K562 (cell line): Measurements from ENCODE around the gene MORF4L1. TPM values are rescaled to one million over a fixed set of nuclear protein-coding genes. Genes with fewer than 3 reads are reported as not detected.

Source experiments
- CBX5 ChIP-seq: IDR thresholded peaks from 2 replicates; pipeline ENCODE4 v1.6.1; 2014; ENCODE audit warnings: low read depth, borderline replicate concordance
- CREB1 ChIP-seq, 2 experiments: sonication (generic) in 1 of 2; formaldehyde crosslinking in 1 of 2; IDR thresholded peaks; 2 replicates each; pipeline versions ENCODE4 v1.6.1 to v1.8.0; 2012 to 2022; ENCODE audit warnings: inconsistent platforms in 1 of 2, mild to moderate bottlenecking in 1 of 2, missing genetic modification reagents in 1 of 2, moderate library complexity in 1 of 2
- KLF6 ChIP-seq: fragments of 250-450 bp; sonication (Bioruptor Pico); IDR thresholded peaks from 2 replicates; pipeline ENCODE4 v1.4.0; 2020; ENCODE audit warnings: mild to moderate bottlenecking, moderate library complexity, borderline replicate concordance
- MTA2 ChIP-seq: fragments of 450-650 bp; IDR thresholded peaks from 2 replicates; pipeline ENCODE4 v1.6.1; 2016; ENCODE audit warnings: low read depth
- MTA3 ChIP-seq: fragments of 450-650 bp; formaldehyde crosslinking; IDR thresholded peaks from 2 replicates; pipeline ENCODE4 v1.6.1; 2017; ENCODE audit warnings: mild to moderate bottlenecking, borderline replicate concordance
- PTRF ChIP-seq: fragments of 450-650 bp; IDR thresholded peaks from 2 replicates; pipeline ENCODE4 v1.6.1; 2016; ENCODE audit warnings: mild to moderate bottlenecking, missing genetic modification characterization, missing compliant biosample characterization
- SIRT6 ChIP-seq: IDR thresholded peaks from one replicate; pipeline ENCODE4 v1.6.1; 2012; ENCODE audit warnings: low read depth, mild to moderate bottlenecking, control low read depth, inconsistent platforms, low read length, moderate library complexity
- ZBTB7A ChIP-seq: IDR thresholded peaks from 2 replicates; pipeline ENCODE4 v1.6.1; 2011; ENCODE audit warnings: low read depth, mild to moderate bottlenecking, low read length, moderate library complexity, borderline replicate concordance; ENCODE audit not compliant: control insufficient read depth
- polyA plus RNA-seq, 8 experiments: library from polyadenylated mRNA; depleted of rRNA in 4 of 8; stranded (reverse) in 5 of 8; unstranded in 3 of 8; fragments of >200 nt; fragmentation: Nextera tagmentation in 2 of 8; fragmentation: Illumina TruSeq in 1 of 8; extraction: Ambion mirVana in 2 of 8; extraction: Trizol in 1 of 8; gene quantifications; 2 replicates each; pipeline versions ENCODE4 v1.2.1 to v1.2.3, GENCODE V29; 2011 to 2014; ENCODE audit warnings: inconsistent platforms in 1 of 8, missing spikeins in 1 of 8
- total RNA-seq, 7 experiments: library from RNA; depleted of rRNA in 6 of 7; stranded (reverse); fragments of >200 nt in 6 of 7; fragmentation: Illumina TruSeq in 2 of 7; extraction: Trizol in 2 of 7; gene quantifications; 2 replicates each; pipeline versions ENCODE4 v1.2.1 to v1.2.3, GENCODE V29; 2011 to 2021; ENCODE audit warnings: low replicate concordance in 1 of 7
- TF ChIP-seq, protein P1 (sequence below): fragments of 450-650 bp; formaldehyde crosslinking; IDR thresholded peaks from 2 replicates; pipeline ENCODE4 v1.4.0; 2020; ENCODE audit warnings: mild to moderate bottlenecking, mixed read lengths
- TF ChIP-seq, protein P2 (sequence below): sonication (generic); formaldehyde crosslinking; IDR thresholded peaks from 2 replicates; pipeline ENCODE4 v1.8.0; 2022; ENCODE audit warnings: mild to moderate bottlenecking, missing genetic modification reagents
- TF ChIP-seq, protein P3 (sequence below): fragments of 250-450 bp; sonication (Bioruptor Pico); IDR thresholded peaks from 2 replicates; pipeline ENCODE4 v1.4.0; 2020
- TF ChIP-seq, protein P4 (sequence below), 2 experiments: fragments of 450-650 bp; IDR thresholded peaks; 2 replicates each; pipeline ENCODE4 v1.6.1; 2016; ENCODE audit warnings: mild to moderate bottlenecking in 2 of 2, borderline replicate concordance in 1 of 2, low read depth in 1 of 2, moderate library complexity in 1 of 2

The MORF4L1 gene
- total and polyA plus RNA-seq, 9 of the 15 experiments (the other 6 are each of a cell fraction or from before 2014, with no cell fraction given): 127 to 615 (median 281) TPM

DNA sequence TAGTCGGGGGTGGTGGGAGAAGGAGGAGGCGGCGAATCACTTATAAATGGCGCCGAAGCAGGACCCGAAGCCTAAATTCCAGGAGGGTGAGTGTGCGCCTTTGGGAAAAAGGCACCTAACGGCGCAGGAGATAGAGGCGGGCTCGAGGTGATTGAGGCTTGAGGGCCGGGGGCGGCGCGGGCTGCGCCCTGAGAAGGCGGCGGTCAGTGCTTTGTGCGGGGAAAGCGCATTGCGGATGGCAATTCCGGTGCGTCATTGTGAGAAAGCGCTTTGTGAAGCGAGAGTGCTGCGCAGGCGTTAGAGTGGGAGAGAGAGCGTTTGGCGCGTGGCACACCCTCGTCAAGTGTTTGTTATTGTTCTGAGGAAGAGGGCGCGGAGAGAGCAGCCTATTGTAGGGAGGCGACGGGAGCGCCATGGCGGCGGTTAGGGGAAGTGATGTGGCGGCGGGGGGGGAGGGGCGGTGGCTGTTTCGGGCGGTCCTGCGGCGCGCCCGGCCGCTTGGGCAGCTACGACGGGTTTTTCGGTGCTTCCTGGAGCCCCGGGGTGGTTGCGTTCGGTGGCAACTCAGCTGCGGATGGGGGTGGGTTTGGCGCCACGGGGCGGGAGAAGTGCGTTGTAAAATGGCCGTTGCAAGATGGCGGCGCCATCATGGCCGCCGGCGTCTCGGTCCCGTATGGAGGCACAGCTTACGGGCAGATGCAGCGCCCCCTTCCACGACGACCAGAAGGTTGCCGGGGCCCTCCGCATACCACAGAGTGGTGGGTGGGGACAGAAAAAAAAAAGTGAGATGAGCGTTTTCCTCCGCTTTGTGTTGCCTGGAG is 492 bp downstream of the MORF4L1 start (continued):
- TF ChIP-seq, protein P1, sequence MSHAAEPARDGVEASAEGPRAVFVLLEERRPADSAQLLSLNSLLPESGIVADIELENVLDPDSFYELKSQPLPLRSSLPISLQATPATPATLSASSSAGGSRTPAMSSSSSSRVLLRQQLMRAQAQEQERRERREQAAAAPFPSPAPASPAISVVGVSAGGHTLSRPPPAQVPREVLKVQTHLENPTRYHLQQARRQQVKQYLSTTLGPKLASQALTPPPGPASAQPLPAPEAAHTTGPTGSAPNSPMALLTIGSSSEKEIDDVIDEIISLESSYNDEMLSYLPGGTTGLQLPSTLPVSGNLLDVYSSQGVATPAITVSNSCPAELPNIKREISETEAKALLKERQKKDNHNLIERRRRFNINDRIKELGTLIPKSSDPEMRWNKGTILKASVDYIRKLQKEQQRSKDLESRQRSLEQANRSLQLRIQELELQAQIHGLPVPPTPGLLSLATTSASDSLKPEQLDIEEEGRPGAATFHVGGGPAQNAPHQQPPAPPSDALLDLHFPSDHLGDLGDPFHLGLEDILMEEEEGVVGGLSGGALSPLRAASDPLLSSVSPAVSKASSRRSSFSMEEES (CRISPR knock-in tag): no peak
- TF ChIP-seq, protein P2, sequence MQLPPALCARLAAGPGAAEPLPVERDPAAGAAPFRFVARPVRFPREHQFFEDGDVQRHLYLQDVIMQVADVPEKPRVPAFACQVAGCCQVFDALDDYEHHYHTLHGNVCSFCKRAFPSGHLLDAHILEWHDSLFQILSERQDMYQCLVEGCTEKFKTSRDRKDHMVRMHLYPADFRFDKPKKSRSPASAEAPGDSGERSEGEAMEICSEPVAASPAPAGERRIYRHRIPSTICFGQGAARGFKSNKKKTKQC (CRISPR knock-in tag): no peak
- TF ChIP-seq ZBTB7A (peak; percentile 72; the same call in 1 of the 2 replicates), KLF6 (CRISPR knock-in tag) (peak; percentile 71; the same call in 1 of the 2 replicates), MTA2 (no peak), CBX5 (0 out of 2 replicates have a peak, but pooled peaks have one; percentile 35), SIRT6 (no peak), CREB1 (IDR thresholded peaks at IDR 0.05) (no peak), CREB1 (CRISPR knock-in tag; IDR thresholded peaks at IDR 0.05) (no peak; the same call in 1 of the 2 replicates), PTRF (no peak), MTA3 (no peak)
- TF ChIP-seq, protein P3, sequence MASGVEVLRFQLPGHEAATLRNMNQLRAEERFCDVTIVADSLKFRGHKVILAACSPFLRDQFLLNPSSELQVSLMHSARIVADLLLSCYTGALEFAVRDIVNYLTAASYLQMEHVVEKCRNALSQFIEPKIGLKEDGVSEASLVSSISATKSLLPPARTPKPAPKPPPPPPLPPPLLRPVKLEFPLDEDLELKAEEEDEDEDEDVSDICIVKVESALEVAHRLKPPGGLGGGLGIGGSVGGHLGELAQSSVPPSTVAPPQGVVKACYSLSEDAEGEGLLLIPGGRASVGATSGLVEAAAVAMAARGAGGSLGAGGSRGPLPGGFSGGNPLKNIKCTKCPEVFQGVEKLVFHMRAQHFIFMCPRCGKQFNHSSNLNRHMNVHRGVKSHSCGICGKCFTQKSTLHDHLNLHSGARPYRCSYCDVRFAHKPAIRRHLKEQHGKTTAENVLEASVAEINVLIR (CRISPR knock-in tag): no peak
- TF ChIP-seq, protein P4, sequence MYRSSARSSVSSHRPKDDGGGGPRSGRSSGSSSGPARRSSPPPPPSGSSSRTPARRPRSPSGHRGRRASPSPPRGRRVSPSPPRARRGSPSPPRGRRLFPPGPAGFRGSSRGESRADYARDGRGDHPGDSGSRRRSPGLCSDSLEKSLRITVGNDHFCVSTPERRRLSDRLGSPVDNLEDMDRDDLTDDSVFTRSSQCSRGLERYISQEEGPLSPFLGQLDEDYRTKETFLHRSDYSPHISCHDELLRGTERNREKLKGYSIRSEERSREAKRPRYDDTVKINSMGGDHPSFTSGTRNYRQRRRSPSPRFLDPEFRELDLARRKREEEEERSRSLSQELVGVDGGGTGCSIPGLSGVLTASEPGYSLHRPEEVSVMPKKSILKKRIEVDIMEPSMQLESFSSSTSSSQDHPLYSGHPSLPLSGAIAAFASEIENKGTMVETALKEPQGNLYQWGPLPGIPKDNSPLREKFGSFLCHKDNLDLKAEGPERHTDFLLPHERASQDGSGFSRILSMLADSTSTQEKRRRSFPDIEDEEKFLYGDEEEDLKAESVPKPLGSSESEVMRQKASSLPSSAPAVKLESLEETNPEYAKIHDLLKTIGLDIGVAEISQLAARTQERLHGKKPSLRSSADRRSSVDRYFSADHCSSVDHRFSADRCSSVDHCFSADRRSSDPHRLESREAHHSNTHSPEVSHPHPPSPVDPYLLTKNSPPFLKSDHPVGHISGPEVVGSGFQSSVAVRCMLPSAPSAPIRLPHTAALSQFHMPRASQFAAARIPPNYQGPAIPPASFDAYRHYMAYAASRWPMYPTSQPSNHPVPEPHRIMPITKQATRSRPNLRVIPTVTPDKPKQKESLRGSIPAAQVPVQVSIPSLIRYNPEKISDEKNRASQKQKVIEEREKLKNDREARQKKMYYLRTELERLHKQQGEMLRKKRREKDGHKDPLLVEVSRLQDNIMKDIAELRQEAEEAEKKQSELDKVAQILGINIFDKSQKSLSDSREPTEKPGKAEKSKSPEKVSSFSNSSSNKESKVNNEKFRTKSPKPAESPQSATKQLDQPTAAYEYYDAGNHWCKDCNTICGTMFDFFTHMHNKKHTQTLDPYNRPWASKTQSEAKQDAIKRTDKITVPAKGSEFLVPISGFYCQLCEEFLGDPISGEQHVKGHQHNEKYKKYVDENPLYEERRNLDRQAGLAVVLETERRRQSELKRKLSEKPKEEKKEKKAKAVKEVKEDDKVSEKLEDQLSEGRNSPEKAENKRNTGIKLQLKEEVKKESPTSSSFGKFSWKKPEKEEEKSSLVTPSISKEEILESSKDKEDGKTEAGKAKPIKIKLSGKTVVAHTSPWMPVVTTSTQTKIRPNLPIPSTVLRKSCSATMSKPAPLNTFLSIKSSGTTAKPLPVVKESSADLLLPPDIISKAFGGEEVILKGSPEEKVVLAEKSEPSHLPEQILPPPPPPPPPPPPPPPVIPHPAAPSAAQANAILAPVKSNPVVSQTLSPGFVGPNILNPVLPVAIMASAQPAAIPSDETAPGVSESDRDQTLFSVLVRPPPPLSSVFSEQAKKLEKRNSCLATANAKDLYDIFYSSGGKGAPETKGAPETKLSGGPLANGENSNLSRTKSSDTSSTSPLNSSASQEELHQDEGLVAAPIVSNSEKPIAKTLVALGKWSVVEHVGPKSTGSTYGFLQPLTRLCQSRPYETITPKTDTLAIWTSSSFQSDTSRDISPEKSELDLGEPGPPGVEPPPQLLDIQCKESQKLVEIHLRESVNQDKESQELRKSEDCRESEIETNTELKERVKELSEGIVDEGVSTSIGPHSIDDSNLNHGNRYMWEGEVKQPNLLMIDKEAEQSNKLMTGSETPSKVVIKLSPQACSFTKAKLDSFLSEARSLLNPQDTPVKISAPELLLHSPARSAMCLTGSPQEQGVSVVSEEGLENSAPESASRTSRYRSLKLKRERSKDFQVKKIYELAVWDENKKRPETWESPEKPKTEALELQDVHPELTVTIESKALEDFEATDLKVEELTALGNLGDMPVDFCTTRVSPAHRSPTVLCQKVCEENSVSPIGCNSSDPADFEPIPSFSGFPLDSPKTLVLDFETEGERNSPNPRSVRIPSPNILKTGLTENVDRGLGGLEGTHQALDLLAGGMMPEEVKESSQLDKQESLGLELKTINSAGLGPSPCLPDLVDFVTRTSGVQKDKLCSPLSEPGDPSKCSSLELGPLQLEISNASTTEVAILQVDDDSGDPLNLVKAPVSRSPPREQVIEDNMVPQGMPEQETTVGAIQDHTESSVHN (IDR thresholded peaks at IDR 0.05; ENCODE audit: borderline replicate concordance in 1 of 2, low read depth in 1 of 2): no peak
